WERI-Rb-1 (cell line): ENCODE measurements around the gene B4GALNT4.
"Not testable (repeated sequence)": the region's sequence is repeated elsewhere in the genome, so short reads cannot be mapped to it uniquely, and the experiment has no call there.

ENCODE experiments used
- DNase-seq: peaks from one replicate; pipeline ENCODE4 v3.0.0-alpha.2; 2020
- H3K27ac ChIP-seq: fragments of 250-450 bp; sonication (Bioruptor Pico); 2 replicates; pipeline ENCODE4 v1.5.1; 2020; ENCODE audit warnings: mild to moderate bottlenecking, moderate library complexity
- H3K27me3 ChIP-seq: fragments of 250-450 bp; sonication (Bioruptor Pico); 2 replicates; pipeline ENCODE4 v1.5.1; 2021; ENCODE audit warnings: mild to moderate bottlenecking, low read depth, moderate library complexity; ENCODE audit not compliant: insufficient read depth, severe bottlenecking
- H3K36me3 ChIP-seq: fragments of 250-450 bp; sonication (Bioruptor Pico); 2 replicates; pipeline ENCODE4 v1.5.1; 2020; ENCODE audit warnings: mild to moderate bottlenecking, moderate library complexity
- H3K4me3 ChIP-seq: 2 replicates; pipeline ENCODE4 v1.5.1; 2011; ENCODE audit warnings: low read depth, mild to moderate bottlenecking, control low read depth, low read length
- H3K9me3 ChIP-seq: fragments of 250-450 bp; sonication (Bioruptor Pico); 2 replicates; pipeline ENCODE4 v1.5.1; 2021; ENCODE audit warnings: mild to moderate bottlenecking, moderate library complexity; ENCODE audit not compliant: severe bottlenecking
- CTCF ChIP-seq: IDR thresholded peaks from 2 replicates; pipeline ENCODE4 v1.5.1; 2011; ENCODE audit warnings: low read depth, mild to moderate bottlenecking, control low read depth, inconsistent platforms, low read length

B4GALNT4 gene

GRCh38 chr11:342328-342727 is 27.0 kb upstream of the B4GALNT4 start:
- H3K4me3 ChIP-seq, result no peak overlapping the region
- no peak overlapping the region for H3K27ac ChIP-seq
- DNase-seq, result no peak
- H3K27me3 ChIP-seq, result no peaks in the 10 kb centered on the region
- no peaks in the 10 kb centered on the region for H3K9me3 ChIP-seq
- no peak for TF ChIP-seq CTCF
- H3K36me3 ChIP-seq, result no peaks in the 10 kb centered on the region

GRCh38 chr11:344836-345578 is 24.3 kb upstream of the B4GALNT4 start:
- Histone ChIP-seq H3K36me3 (no peaks in the 10 kb centered on the region), H3K4me3 (no peak overlapping the region), H3K27me3 (no peaks in the 10 kb centered on the region), H3K9me3 (no peaks in the 10 kb centered on the region), H3K27ac (no peak overlapping the region)
- DNase-seq, result no peak
- TF ChIP-seq CTCF, result no peak

GRCh38 chr11:346529-346928 is 22.8 kb upstream of the B4GALNT4 start:
- Histone ChIP-seq H3K36me3 (no peaks in the 10 kb centered on the region), H3K27ac (no peak overlapping the region), H3K9me3 (no peaks in the 10 kb centered on the region), H3K4me3 (no peak overlapping the region), H3K27me3 (no peaks in the 10 kb centered on the region)
- no peak for TF ChIP-seq CTCF
- no peak for DNase-seq

- DNase-seq, H3K4me3 ChIP-seq, H3K9me3 ChIP-seq, H3K36me3 ChIP-seq, H3K27ac ChIP-seq, H3K27me3 ChIP-seq: not testable (repeated sequence)
These were observed 19.9 kb upstream of the B4GALNT4 start for GRCh38 chr11:349270-349954.

GRCh38 chr11:350033-350722 is 19.1 kb upstream of the B4GALNT4 start:
- H3K9me3 ChIP-seq, H3K27ac ChIP-seq, H3K4me3 ChIP-seq, DNase-seq, H3K27me3 ChIP-seq, H3K36me3 ChIP-seq: not testable (repeated sequence)

- Histone ChIP-seq H3K36me3 (no peaks in the 10 kb centered on the region), H3K9me3 (no peaks in the 10 kb centered on the region), H3K4me3 (no peak overlapping the region), H3K27me3 (no peaks in the 10 kb centered on the region), H3K27ac (no peak overlapping the region)
- no peak for TF ChIP-seq CTCF
- DNase-seq, result no peak
These were observed 18.5 kb upstream of the B4GALNT4 start for GRCh38 chr11:350723-351255.
